SW480 (cell line): ENCODE results near the gene RPTOR.

ENCODE experiments used
- DNase-seq: peaks from one replicate; pipeline ENCODE4 v3.0.0-alpha.2; 2016; ENCODE audit warnings: low spot score

The RPTOR gene

DNA sequence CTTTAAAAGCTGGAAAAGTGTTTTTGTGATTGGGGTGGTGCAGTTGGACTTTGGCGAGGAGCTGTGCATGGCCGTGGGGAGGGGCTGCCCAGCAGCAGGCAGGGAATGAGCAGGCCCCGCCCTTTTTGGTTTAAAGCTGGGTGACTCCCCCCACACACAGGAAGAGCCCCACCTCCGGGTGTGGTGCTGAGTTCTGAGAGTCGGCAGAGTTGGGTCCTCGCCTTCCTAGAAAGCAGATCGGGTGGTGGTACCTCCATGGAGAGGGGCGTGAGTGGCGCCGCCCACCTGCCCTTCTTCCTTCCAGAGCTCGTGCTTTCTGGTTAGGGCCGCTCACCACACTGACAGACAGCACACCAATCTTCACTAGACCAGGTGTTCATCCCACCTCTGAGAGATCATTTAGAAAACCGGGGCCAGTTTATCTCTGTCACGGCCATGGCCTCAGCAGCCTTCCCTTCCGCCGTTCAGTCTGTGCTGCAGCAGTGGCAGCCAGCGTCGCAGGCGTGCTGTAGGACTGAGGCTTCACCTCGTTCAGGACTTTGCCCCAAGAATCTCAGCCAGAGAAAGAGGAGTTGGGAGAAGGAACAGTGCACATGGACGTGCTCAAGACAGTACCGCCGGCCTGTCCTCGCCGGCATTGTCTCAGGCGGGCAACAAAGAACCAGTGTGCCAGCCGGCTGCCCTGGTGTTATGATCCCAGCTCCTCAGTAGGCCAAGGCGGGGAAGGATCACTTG is 303.0 kb downstream of the RPTOR start:
- no peak for DNase-seq

DNA sequence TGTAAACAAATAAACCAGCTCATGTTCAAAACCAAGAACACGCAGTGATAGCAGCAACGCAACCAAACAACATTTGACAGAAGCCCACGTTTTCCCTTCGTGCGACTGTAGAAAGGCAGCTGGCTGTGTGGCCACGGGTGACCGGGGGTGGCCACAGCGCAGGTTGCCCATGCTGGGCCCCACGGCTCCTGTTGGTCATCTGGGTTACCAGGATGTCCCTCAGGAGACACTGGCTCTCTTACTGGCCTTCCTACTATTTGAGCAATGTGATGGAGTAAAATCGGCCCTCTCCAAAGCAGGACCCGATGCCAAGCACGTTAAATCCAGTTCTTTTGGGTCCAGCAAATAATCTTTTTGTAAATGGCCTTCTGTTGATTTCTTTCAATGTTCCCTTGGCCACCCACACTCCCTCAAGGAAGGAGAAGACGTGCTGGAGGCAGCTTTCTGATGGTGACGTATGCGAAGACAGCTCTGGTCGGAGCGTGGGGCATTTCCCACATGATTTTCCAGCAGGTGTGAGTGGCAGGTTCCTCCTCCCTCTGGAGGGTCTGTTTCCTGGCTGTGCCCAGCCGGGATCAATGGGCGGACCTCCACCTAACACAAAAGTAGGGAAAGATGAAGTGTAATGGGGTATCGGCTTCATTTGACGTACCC is 303.9 kb downstream of the RPTOR start:
- no peak for DNase-seq

DNA sequence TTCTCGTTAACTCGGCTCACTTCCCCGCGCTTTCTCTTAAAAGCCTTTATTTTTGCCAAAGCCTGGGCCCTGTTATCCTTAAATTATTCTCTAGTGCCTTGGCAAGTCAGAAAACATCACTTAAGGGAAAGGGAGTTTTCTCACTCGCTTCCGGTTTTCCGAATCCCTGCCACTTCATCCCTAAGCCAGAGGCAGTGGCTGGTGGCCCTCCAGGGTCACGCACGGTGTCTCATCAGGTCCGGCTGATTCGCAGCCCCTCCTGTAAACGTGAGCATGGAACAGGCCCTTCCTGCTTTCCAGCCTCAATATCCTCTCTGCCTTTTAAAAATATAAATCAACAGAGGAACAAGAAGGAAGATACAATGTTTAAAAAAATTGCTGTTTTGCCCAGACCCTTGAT is 304.5 kb downstream of the RPTOR start:
- DNase-seq, result no peak

DNA sequence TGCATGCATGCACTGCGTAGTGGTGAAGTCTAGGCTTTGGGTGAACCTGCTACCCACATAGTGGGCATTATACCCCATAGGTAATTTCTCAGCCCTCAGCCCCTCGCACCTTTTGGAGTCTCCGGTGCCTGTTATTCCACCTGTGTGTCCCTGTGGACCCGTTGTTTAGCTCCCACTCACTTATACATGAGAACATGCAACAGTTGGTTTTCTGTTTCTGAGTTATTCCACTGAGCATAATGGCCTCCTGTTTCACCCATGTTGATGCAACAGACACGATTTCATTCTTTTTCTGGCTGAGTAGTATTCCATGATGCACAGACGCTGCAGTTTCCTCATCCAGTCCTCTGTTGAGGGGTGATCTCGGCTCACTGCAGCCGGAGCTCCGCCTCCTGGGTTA is 305.5 kb downstream of the RPTOR start:
- no peak for DNase-seq

DNA sequence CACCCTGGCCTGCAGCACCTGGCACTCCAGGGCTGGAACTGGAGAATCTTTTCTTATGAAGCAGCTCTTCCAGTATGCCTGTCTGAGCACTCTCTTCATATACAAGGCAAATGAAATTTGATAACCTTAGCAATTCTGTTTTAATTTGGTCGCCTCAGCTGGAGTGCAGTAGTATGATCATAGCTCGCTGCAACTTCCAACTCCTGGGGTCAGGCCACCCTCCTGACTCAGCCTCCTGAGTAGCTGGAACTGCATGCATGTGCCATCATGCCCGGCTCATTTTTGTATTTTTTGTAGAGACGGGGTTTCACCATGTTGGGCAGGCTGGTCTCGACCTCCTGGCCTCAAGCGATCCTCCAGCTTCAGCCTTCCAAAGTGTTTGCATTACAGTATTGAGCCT is 306.2 kb downstream of the RPTOR start:
- DNase-seq, result no peak

DNA sequence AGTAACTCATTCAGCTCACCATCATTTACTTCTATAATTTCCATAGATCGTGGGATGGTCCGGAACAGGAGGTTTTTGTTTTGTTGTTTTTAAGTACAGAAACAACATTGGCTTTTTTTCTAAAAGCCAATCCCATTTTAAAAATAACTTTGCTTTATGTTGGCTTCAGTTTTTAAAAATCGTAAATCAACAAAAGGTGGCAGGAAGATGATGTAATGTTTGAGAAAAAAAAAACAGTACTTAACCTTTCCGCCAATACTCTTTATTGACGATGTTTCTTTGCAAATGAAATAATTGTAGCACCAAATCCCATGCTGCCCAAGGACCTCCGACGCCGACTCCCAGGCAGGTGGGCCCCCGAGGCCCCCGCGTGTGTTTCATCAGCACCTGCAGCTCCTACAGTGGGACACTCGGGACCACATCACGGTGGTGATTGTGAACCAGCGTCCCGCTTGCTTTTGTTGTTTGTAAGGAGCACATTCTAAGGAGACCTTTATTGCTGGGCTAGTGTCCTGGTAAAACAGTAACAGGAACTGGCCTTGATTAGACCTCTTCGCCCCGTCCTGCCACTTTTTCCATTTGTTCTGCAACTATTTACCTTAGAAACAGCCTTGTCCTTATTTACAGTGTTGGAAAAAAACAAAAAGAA is 306.8 kb downstream of the RPTOR start:
- DNase-seq, result no peak

DNA sequence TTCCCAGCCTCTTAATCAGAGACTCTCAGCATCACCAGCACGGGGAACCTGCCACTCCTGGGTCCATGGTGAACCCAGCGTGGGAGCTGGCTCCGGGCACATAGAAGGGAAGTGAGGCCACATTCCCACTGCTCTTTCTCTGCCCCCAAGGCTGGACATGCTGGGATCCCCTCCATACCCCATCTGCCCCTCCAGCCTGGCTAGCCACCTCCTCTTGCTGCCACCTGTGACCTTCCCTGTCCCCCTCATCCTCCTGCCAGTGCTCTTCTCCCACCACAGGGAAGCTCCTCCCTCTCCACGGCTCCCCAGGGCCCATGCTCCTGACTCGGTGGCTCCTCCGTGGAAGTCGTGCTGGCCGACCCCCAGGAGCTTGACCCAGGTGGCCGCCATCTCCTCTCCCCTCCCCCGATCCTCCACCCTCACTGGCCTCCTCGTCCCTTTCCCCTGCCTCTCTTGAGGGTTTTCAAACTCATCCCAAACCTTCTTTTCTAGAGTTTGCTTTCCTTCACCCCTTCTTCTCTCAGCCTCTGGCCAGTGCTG is 307.9 kb downstream of the RPTOR start:
- no peak for DNase-seq

DNA sequence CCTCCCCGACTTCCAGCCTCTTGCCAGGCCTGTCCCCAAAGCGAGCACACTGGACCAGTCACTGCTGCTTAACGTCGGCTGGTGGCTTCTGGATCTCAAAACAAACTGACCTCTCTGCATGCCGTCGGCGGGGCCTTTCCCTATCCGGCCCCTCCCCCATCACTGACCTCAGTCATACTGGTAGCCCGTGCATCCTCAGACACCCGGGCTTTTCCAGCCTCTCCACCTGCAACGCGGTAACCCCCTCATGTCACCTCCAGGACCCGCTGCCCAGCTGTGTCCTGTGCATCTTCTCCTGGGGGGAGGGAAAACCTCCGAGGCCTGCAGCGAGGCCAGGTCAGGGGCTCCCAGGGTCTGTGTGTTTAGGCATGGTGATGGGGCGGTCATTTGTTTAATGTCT is 308.4 kb downstream of the RPTOR start:
- no peak for DNase-seq

DNA sequence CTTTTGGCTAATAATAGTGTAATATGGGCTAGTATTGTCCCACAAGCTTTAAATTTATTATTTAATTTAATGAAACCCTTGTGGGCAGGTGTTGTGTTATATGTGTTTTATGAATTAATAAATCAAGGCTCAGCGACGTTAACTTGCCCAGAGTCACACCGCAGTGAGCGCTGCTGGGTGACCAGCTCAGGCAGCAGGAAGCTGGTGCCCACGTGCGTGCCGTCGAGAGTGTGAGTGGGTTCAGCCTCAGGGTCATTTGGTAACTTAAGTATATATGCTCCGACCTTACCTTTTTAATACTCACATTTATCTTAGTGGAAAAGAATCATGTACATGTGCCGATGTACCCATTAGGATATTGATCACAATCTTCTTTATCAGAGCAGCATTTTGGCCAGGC is 309.6 kb downstream of the RPTOR start:
- DNase-seq, result no peak

DNA sequence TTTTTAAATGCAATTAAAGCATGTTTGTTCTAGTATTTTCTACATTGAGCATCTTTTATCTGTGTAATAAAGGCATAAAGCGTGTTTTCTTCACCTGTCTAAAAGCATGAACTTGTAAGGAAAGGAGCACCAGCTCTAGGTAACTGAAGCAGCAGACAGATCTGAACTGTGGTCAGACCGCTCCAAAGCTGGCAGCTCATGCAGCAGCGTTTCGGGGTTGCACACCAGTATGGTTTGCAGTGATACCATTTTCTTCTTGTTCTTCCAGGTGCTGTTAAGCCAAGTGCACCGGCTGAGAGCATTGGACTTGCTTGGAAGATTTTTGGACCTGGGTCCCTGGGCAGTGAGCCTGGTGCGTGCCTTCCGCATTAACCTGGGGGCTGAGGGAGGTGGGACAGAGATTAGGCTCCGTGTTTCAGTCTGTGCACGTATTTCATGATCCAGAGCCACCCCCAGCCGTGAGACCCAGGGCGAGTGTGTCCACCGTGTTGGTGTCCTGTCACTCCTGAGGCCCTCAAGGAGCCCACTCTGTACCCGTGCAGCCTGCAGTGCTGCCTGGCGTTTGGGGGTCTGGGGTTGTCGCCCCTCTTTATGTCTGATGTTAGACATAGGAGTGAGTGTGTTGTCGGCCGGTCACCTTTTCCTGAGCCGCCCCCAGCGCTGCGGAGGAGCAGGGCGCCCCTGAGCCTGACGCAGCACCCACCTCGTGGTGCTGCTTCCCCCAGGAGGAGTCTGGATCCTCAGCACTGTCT is 310.7 kb downstream of the RPTOR start:
- no peak for DNase-seq

DNA sequence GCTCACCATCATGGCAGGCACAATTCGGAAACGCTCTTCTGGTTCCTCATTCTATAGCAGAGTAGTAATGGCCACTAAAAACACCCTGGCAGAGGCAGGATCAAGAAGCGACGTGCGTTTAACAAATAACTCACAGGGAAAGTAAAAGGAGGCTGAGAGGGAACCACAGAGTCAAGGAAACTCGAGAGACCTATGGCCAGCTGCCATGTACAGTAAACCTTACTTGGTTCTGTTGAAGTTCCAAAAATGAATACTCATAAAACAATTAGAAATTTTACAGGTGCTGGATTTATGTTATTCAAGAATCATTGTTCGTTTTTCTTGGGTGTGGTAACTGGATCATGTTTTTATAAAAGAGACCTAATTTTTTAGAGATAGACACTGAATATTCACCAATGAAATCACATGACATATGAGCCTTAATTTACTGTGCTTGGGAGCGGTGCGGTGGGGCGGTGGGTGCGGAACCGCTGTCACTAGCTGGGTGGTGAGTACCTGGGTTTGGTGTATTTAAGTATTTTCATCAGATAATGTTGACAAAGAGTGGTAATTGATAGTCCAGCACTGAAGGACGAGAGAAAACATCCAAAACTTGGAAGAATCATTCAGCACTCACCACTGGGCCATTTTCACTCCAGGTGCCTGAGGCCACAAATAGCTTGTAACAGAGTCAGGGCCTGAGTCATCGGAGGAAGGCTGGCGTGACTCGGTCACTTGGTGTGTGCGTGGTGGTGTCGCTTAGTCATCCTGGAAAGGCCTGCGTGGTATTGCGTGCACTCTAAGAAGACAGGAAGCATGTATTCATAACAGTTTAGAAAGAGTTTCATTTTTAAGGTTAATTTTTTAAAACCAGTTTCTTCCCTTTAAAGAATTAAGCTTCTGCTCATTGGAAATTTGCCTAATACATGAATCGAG is 311.6 kb downstream of the RPTOR start:
- DNase-seq, result peak; percentile 90

DNA sequence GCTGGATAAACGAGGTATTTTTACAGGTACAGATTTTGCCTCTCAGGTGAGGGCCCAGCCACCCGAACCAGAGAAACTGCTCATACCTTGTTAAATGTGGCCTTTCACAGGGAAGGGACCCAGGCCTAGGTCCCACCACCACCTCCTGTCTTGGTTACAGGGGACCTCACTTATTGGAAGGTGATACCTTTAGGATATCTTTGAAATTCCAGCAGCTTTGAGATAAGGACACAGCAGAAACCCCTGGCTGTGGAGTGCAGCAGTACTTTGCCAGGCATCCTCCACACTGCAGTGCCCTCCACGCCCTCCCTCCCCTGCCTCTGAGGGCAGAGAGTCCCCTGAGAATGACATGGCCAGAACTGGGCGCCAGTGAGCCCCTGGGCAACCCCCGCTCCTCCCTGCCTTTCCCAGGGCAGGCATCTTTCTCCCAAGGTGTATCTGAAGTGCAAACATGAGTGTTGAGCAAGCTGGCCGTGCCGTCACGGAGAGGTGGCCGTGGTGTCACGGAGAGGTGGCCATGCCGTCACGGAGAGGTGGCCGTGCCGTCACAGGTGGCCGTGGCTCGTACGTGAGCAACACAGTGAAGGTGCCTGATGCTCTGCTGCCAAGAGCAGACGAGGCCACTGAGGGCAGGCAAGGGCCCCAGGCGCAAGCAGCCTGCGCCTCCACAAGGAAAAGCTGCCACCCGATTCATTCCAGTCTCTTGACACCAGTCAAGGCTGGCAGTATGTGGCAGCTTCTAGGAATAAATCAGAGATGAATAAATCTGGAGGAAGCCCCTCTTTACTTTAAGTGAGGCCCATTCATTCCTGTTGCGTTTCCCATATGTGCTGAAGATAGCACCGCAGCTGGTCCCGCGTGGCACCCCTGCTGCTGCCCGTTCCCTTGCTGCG is 312.5 kb downstream of the RPTOR start:
- DNase-seq, result no peak

DNA sequence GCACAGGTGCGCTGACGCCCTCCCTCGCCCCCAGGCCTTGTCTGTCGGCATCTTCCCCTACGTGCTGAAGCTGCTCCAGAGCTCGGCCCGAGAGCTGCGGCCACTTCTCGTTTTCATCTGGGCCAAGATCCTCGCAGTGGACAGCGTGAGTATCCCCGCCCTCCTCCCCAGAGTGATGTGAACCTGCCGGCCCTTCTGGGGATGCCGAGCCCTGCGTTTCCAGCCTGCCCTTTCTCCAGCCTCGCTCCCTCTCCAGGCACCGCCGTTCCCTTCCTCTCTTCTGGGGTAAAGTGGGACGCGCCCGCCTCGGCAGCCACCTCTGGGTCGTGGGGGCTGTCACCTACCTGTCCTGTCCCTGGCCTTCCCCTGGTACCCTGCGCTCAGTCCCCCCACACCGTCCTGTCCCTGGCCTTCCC is 313.1 kb downstream of the RPTOR start:
- no peak for DNase-seq

DNA sequence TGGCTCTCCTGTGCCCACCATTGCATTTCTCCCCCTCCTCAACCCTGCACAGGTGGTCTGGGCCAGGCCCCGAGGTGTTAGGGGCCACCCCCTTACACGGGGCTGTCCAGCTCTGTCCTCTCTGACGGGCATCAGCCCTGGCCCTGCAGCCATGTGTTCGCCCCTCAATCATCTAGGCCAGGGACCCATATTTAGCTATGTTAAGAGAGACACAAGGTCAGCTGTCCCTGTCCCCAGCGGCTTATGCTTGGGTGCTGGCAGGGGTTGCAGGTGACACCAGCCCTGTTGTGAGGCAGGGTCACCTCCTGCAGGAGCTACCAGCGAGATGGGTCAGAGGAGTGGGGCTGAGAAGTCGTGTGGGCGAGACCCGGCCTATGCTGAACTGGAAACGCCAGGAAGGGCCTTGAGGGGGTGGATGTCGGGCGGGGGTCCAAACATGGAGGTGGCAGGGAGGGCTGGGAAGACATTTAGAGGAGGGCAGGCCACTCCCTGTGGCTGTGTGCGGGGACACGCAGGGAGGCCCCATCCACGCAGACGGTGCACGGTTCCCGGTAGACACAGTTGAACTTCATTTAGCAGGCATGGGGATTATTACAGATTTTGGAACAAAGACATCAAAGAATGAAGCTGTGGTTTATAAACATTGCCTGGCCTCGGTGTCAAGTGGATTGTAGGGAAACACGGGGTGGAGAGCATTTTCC is 313.8 kb downstream of the RPTOR start:
- no peak for DNase-seq

DNA sequence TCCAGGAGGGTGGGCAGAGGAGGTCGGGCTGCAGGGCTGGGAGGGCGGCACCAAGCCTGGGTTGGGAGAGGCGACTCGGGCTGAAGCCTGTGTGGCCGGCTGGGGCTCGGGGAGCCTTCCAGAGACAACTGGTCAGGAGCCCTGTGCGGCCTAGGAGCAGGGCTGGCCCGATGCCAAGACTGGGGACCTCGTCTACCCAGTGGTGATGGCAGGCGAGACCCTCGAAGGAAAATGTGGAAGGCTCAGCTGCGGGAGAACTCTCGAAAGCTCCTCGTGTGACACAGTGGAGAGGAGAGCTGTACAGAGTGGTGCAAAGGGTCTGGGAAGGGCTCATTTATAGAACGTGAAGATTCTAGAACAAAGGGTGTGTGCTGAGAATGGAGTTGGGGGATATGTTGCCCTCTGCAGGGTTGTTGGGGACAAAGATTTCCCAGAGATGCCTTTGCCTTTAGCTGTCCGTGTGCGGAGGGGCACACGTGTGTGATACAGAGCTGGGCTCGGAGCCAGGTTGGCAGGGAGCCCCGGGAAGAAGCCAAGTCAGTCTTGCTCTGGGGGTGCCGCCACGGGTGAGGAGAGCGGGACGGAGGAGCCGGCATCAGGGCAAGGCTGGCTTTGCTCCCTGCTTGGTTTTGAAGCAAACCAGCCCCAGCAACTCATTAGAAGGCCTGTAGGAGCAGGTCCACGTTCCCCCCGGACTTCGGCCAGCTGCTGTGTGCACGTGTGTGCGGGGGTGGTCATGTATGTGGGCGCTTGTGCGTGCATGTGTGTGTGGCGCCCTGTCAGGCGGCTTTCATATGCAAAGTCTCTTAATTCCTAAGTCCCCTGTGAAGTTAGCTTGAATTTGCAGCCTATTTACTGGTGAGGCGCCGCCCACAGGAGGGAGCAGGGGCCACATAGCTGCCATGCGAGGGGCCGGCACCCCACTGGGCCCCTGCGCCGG is 314.6 kb downstream of the RPTOR start:
- DNase-seq, result no peak

DNA sequence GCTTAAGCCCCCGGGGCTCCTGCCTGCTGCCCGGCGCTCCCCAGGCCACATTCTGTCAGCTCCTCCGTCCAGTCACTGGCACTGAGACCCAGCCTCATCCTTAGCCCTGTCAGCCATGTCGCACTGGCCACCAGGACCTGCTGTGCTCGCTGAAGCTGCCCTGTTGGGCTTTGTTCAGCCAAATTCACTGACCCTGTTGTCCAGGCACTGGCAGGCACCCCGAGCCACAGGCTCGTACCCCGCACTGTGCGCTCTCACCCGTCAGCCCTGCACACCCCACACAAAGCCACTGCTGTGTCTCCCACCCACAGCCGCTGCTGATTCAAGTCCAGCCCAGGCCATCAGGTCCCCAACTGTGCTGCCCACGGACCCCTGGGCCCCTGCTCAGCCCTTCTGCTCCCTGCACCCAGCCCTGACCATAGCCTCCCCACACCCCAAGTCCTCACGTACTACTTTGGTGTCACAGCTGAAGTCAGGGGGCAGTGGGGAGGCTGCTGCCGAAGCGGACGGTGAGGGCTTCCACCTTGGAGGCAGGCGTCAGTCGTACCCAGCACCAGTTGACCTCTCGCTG is 315.5 kb downstream of the RPTOR start:
- DNase-seq, result no peak

DNA sequence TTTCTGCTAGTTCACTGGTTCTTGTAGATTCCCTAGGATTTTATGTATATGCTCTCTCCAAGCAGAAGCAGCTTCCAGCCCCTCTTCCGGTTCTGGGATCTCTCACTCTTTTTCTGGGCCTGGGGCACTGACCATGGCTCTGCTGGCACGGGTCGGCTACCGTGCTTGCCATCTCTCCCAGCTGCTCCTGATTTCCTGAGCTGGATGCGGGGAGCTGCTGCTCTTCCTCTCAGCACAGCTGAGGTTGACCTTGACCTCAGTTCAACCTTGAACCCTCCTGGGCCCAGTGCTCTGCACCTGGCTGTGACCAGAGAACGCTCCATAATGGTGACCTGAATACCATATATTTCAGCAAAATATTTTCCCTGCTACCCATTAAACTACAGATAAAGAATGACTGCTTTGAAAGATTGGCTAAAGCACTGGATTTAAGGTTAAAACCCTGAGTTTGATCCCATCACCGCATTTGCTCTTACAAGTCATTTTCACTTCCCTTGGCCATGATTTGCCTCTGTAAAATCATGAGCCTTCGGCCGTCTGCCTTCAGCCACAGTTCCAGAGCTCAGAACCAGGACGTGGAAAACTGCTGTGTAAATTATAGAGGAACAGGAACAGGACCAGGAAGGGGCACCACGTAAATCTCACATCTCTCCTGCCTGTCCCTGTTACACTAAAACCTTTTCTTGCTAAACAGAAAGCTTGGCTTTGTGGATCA is 316.2 kb downstream of the RPTOR start:
- no peak for DNase-seq

DNA sequence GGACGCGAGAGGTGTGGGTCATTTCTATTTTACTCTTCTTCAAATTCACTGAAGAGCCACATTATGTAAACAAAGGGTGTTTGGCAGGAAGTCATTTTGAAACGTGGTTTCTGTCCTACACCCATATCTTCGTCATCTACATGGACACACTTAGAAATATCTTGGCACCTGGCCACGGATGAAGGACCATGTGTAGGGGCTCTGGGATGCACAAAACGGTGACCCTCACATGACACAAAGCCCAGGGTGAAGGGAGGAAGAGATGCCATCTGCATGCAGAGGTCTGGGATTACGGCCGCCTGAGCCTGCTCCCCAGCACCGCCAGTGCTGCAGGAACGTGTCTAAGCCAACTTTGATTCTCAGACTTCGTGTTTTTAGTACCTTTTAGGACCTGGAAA is 316.8 kb downstream of the RPTOR start:
- DNase-seq, result no peak
